Ovary (tissue), 3 donors: ENCODE data around the gene ZNF81.

ENCODE experiments used
- CTCF ChIP-seq, 3 donors: fragments of 450-650 bp in 2 of 3; fragments of 200-600 bp in 1 of 3; IDR thresholded peaks; one replicate each; pipeline versions ENCODE4 v1.5.1 to v1.8.0; 2016 to 2022; ENCODE audit warnings: antibody characterized with exemption in 3 of 3, mild to moderate bottlenecking in 1 of 3
- POLR2A ChIP-seq: fragments of 450-650 bp; IDR thresholded peaks from one replicate; pipeline ENCODE4 v1.6.1; 2017; ENCODE audit warnings: antibody characterized with exemption, mild to moderate bottlenecking, moderate library complexity
- donor health status: DM: no; HTN: no; CAD: no.

DNA sequence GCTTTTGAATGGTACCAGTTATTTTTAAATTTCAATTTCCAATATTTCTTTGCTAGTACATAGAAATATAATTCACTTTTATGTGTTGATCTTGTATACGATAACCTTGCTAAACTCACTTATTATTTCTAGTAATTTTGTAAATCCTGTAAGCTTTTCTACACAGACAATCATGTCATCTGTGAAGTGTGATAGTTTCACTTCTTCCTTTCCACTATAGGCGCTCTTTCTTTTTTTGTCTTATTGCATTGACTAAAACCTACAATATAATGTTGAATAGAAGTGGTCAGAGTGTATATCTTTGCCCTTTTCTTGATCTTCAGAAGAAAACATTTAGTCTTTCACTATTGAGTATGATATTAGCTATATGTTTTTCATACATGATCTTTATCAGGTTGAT, 90.5 kb downstream of the ZNF81 start:
- TF ChIP-seq CTCF (IDR thresholded peaks at IDR 0.05) (no peak), POLR2A (no peak)
